Measurements from ENCODE around the gene ARL15. TPM values are rescaled to one million over a fixed set of nuclear protein-coding genes. Genes with fewer than 3 reads are reported as not detected.

Gene ARL15
- total RNA-seq, 1 experiment from 2014 or later, result 6.9 TPM

DNA sequence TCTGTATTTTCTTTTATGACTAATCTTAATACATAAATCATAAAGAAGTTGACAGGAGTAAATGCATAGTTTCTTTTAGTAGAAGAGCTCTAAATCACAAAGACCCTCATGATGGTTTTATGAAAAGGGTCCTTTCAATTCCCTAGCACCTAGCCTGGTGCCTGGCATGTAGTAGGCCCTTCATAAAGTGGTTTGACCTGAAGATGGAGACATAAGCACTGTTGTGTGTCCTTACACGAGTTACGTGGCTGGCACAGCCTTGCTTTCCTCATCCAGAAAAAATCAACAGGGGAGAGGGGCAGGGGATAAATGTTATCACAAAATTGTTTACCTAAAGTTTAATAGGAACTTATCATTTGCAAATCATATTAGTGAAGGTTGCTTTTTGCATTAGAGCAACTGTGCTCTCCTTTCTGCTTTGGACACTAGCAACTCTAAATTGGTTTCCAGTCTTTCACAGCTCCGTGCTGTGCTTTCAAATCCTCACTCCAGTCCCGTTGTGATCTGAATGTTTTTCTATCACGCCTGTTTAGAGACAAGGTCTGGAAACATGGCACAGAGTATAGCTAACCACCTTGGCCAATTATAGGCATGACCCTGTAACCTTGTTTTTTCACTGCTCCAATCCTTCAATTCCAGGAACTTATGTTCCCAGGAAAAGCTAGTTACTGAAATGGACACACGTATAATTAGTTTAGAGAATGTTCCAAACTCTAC, 55.7 kb downstream of the ARL15 start:
- Histone ChIP-seq H3K27me3 (ENCODE audit: low read length) (no peaks in the 10 kb centered on the region), H3K4me3 (ENCODE audit: low read length) (no peak overlapping the region), H3K9me2 (replicated peaks; ENCODE audit: low read length) (no peaks in the 10 kb centered on the region), H3K27ac (ENCODE audit: low read length) (no peak overlapping the region), H3K79me2 (ENCODE audit: low read length) (no peaks in the 10 kb centered on the region), H3F3A (ENCODE audit: low read length, unreplicated experiment) (no peaks in the 10 kb centered on the region), H3K4me2 (ENCODE audit: low read length) (no peak overlapping the region), H3K4me1 (ENCODE audit: insufficient read depth, low read length) (peaks cover 7% of the 10 kb centered on the region; the same call in 1 of the 2 replicates), H2AFZ (ENCODE audit: low read length) (no peak overlapping the region), H3K9ac (ENCODE audit: low read length) (no peak overlapping the region), H3K9me3 (ENCODE audit: low read length) (no peaks in the 10 kb centered on the region), H3K36me3 (ENCODE audit: low read depth, low read length) (no peaks in the 10 kb centered on the region), H4K20me1 (ENCODE audit: low read length) (no peaks in the 10 kb centered on the region)
- TF ChIP-seq EZH2phosphoT487 (IDR thresholded peaks at IDR 0.05; ENCODE audit: borderline replicate concordance, low read length) (no peak), EZH2 (IDR thresholded peaks at IDR 0.05; ENCODE audit: low read length, unreplicated experiment) (no peak)
- TF ChIP-seq, protein P1, sequence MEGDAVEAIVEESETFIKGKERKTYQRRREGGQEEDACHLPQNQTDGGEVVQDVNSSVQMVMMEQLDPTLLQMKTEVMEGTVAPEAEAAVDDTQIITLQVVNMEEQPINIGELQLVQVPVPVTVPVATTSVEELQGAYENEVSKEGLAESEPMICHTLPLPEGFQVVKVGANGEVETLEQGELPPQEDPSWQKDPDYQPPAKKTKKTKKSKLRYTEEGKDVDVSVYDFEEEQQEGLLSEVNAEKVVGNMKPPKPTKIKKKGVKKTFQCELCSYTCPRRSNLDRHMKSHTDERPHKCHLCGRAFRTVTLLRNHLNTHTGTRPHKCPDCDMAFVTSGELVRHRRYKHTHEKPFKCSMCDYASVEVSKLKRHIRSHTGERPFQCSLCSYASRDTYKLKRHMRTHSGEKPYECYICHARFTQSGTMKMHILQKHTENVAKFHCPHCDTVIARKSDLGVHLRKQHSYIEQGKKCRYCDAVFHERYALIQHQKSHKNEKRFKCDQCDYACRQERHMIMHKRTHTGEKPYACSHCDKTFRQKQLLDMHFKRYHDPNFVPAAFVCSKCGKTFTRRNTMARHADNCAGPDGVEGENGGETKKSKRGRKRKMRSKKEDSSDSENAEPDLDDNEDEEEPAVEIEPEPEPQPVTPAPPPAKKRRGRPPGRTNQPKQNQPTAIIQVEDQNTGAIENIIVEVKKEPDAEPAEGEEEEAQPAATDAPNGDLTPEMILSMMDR (conservative IDR thresholded peaks at IDR 0.05; ENCODE audit: low read depth, low read length), result peak; percentile 38; the same call in 1 of the 2 replicates
- no TSS peak for BruUV-seq (replicated peaks)
- ChIA-PET POLR2A (ENCODE audit: unreplicated experiment) (no interaction called here), CTCF (no interaction called here)
- DNase-seq, result peak; percentile 18
- ATAC-seq, result no peak; the same call in 1 of the 2 replicates
- intact Hi-C loops (cut with micrococcal nuclease), result no loop called here

DNA sequence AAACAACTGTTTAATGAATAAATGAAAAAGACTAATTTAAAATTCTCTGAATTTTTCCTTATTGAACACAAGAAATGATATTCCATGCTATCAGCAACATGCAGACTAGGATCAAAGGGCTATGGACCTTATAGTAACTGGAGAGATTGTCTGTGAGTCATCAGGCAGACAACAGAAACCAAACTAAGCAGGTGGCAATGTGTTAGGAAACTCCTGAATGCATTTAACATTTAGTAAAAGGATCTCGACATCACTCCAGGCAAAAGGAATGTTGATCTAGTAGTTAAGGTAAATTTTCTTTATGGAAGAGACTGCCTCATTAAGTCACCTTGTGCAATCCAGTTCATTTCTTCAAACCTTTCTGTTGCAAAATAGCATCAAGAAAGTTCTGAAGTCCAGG, 58.4 kb downstream of the ARL15 start:
- Histone ChIP-seq H2AFZ (ENCODE audit: low read length) (no peak overlapping the region), H3K79me2 (ENCODE audit: low read length) (no peaks in the 10 kb centered on the region), H3F3A (ENCODE audit: low read length, unreplicated experiment) (no peaks in the 10 kb centered on the region), H3K9me3 (ENCODE audit: low read length) (no peaks in the 10 kb centered on the region), H4K20me1 (ENCODE audit: low read length) (no peaks in the 10 kb centered on the region), H3K4me2 (ENCODE audit: low read length) (no peak overlapping the region), H3K36me3 (ENCODE audit: low read depth, low read length) (no peaks in the 10 kb centered on the region), H3K4me1 (ENCODE audit: insufficient read depth, low read length) (no peaks in the 10 kb centered on the region), H3K27ac (ENCODE audit: low read length) (no peak overlapping the region), H3K27me3 (ENCODE audit: low read length) (no peaks in the 10 kb centered on the region), H3K9me2 (replicated peaks; ENCODE audit: low read length) (no peaks in the 10 kb centered on the region), H3K9ac (ENCODE audit: low read length) (no peak overlapping the region), H3K4me3 (ENCODE audit: low read length) (no peak overlapping the region)
- POLR2A ChIA-PET (ENCODE audit: unreplicated experiment), result no interaction called here
- intact Hi-C loops (cut with micrococcal nuclease), result no loop called here
- no TSS peak for BruUV-seq (replicated peaks)
- ATAC-seq, result no peak
- TF ChIP-seq, protein P1 (conservative IDR thresholded peaks at IDR 0.05; ENCODE audit: low read depth, low read length), result no peak
- no peak for TF ChIP-seq EZH2phosphoT487 (IDR thresholded peaks at IDR 0.05; ENCODE audit: borderline replicate concordance, low read length)
- TF ChIP-seq EZH2 (IDR thresholded peaks at IDR 0.05; ENCODE audit: low read length, unreplicated experiment), result no peak
- CTCF ChIA-PET, result no interaction called here
- no peak for DNase-seq

DNA sequence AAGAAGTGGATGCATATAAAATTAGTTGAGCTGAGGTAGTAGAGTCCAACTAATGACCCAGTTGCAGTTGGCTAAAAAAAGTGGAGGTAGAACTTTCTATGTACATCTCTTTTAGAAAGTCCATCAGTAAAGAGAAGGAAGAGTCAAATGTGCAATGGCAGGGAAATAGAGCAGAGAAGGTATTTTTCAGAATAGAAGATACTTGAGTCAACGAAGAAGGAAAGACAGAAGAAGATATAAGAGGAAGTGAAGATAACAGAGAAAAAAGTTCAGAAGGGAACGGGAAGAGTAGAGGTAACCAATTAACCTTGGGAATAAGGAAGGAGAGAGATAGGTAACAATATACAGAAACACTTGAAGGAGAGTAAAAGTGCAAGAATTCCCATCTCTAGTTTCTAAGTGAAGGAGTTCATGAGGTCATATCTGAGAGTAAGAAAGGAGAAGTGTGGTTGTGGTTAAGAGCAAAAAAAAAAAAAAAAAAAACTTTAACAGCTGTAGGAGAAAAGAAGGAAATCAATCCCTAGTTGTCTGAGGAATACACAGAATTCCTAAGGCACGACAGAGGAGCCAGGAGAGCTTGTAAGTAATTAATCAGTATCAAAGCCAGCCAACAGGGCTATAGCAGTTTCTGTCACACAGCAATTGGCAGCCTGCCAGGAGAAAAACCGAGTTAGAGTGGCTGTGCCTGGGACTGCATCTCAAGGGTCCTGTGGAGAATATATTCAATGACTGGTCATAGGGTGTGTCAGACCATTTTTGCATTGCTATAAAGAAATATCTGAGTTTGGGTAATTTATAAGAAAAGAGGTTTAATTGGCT, 61.0 kb downstream of the ARL15 start:
- TF ChIP-seq EZH2phosphoT487 (IDR thresholded peaks at IDR 0.05; ENCODE audit: borderline replicate concordance, low read length) (no peak), EZH2 (IDR thresholded peaks at IDR 0.05; ENCODE audit: low read length, unreplicated experiment) (no peak)
- TF ChIP-seq, protein P1 (conservative IDR thresholded peaks at IDR 0.05; ENCODE audit: low read depth, low read length), result no peak
- ATAC-seq, result no peak
- Histone ChIP-seq H3K79me2 (ENCODE audit: low read length) (no peaks in the 10 kb centered on the region), H3K4me1 (ENCODE audit: insufficient read depth, low read length) (no peaks in the 10 kb centered on the region), H3K9ac (ENCODE audit: low read length) (no peak overlapping the region), H3K36me3 (ENCODE audit: low read depth, low read length) (no peaks in the 10 kb centered on the region), H3K9me3 (ENCODE audit: low read length) (no peaks in the 10 kb centered on the region), H3K27ac (ENCODE audit: low read length) (no peak overlapping the region), H3K9me2 (replicated peaks; ENCODE audit: low read length) (no peaks in the 10 kb centered on the region), H3K27me3 (ENCODE audit: low read length) (no peaks in the 10 kb centered on the region), H2AFZ (ENCODE audit: low read length) (no peak overlapping the region), H4K20me1 (ENCODE audit: low read length) (no peaks in the 10 kb centered on the region), H3K4me2 (ENCODE audit: low read length) (no peak overlapping the region), H3F3A (ENCODE audit: low read length, unreplicated experiment) (no peaks in the 10 kb centered on the region), H3K4me3 (ENCODE audit: low read length) (no peak overlapping the region)
- intact Hi-C loops (cut with micrococcal nuclease), result no loop called here
- ChIA-PET POLR2A (ENCODE audit: unreplicated experiment) (no interaction called here), CTCF (no interaction called here)
- DNase-seq, result peak; percentile 19
- no TSS peak for BruUV-seq (replicated peaks)

All from PC-3 (cell line).